NB4 (cell line): ENCODE data around the gene TMEM135.

ENCODE experiments used
- DNase-seq: peaks from one replicate; pipeline ENCODE4 v3.0.0; 2010; ENCODE audit warnings: low read depth
- H3K4me3 ChIP-seq: one replicate; pipeline ENCODE4 v1.5.1; 2011; ENCODE audit warnings: mild to moderate bottlenecking, low read depth, low read length, moderate library complexity
- MYC ChIP-seq: IDR thresholded peaks from 2 replicates; pipeline ENCODE4 v1.6.1; 2011; ENCODE audit warnings: low read depth, low read length
- POLR2A ChIP-seq: IDR thresholded peaks from 2 replicates; pipeline ENCODE4 v1.6.1; 2011; ENCODE audit warnings: mild to moderate bottlenecking; ENCODE audit not compliant: insufficient read length; ENCODE audit errors: extremely low read depth
- TF ChIP-seq, protein P1 (sequence below): IDR thresholded peaks from one replicate; pipeline ENCODE4 v1.5.1; 2012; ENCODE audit warnings: low read depth, low read length
- TF ChIP-seq, protein P2 (sequence below): IDR thresholded peaks from 2 replicates; pipeline ENCODE4 v1.6.1; 2011; ENCODE audit warnings: low read depth, low read length

TMEM135 gene

DNA sequence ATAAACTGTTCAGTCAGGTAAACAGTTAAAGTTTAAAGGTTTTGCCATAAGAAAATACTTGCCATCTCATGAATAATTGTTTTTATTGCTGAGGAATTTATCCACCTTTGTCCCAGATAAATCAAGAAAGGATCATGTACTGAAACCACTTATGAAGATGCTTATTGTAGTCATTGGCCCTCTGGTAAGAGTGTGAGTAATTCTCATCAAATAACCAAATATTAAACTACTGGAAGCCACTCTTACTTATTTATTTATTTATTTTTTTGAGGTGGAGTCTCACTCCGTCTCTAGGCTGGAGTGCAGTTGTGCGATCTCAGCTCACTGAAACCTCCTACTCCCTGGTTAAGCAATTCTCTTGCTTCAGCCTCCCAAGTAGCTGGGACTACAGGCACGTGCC lies 35.1 kb downstream of the TMEM135 start:
- TF ChIP-seq, protein P1, sequence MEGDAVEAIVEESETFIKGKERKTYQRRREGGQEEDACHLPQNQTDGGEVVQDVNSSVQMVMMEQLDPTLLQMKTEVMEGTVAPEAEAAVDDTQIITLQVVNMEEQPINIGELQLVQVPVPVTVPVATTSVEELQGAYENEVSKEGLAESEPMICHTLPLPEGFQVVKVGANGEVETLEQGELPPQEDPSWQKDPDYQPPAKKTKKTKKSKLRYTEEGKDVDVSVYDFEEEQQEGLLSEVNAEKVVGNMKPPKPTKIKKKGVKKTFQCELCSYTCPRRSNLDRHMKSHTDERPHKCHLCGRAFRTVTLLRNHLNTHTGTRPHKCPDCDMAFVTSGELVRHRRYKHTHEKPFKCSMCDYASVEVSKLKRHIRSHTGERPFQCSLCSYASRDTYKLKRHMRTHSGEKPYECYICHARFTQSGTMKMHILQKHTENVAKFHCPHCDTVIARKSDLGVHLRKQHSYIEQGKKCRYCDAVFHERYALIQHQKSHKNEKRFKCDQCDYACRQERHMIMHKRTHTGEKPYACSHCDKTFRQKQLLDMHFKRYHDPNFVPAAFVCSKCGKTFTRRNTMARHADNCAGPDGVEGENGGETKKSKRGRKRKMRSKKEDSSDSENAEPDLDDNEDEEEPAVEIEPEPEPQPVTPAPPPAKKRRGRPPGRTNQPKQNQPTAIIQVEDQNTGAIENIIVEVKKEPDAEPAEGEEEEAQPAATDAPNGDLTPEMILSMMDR: no peak
- TF ChIP-seq, protein P2, sequence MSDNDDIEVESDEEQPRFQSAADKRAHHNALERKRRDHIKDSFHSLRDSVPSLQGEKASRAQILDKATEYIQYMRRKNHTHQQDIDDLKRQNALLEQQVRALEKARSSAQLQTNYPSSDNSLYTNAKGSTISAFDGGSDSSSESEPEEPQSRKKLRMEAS: no peak
- TF ChIP-seq MYC: no peak
- no peak for TF ChIP-seq POLR2A
- no peak overlapping the region for H3K4me3 ChIP-seq
- DNase-seq: no peak

DNA sequence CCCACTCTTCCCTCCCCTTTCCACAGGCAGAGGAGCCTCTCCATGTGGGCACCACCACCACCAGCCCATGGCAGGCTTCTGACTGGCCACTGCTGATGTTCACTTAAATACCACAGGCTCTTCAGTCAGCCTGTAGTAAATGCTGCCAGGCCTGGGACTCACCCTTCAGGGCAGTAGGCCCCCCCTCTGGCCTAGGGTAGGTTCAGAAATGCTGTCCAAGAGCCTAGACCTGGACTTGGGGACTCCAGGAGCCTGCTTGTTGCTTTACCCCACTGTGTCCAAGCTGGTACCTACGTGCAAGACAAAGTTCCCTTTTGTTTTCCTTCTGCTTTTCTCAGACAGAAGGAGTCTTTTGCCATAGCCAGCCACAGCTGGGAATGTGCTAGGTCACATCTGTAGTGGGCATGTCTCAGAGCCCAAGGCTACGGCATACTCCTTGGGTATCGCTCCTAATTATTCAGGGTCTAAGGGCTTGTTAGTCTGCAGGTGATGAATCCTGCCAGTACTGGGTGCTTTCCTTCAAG lies 38.6 kb downstream of the TMEM135 start:
- H3K4me3 ChIP-seq: no peak overlapping the region
- TF ChIP-seq POLR2A: no peak
- TF ChIP-seq, protein P1: no peak
- TF ChIP-seq, protein P2: no peak
- no peak for TF ChIP-seq MYC
- no peak for DNase-seq

DNA sequence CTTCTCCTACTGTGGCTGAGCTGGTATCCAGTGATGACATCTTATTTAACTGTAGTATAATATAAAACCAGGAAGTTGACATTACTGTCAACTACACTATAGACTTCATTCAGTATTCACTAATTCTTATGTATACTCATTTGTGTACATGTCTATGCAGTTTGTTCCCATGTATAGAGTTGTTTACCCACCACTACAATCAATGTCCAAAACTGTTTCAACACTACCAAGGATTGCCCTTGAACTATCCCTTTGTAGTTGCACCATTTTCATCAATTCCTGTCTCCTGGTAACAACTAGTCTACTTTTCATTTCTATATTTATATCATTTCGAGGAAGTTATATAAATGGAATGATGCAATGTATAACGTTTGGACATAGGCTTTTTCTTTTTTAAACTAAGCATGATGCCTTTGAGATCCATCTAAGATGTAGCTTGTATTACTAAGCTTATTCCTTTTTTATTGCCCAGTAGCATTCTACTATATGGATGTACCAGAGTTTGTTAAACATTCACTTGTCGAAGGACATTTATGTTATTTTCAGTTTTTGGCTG lies 39.2 kb downstream of the TMEM135 start:
- no peak for DNase-seq
- H3K4me3 ChIP-seq: no peak overlapping the region
- TF ChIP-seq POLR2A: no peak
- no peak for TF ChIP-seq MYC

DNA sequence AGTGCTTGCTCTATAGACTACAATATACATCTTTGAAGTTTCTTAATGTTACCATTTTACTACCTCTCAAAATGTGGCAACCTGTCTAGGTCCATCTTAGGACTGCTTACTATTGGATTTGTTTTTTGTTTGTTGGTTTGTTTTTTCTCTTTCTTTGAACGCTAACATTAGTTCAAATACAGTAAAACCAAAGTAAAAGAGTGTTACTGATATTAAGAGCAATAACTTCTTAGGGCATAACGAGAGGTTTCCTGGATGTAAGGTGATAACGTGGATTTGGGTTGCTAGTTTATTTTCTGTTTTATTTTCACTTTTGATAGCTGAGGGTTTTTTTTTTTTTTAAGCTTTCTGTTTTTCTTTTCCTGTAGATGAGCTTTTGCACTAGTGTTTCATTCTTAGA lies 43.6 kb downstream of the TMEM135 start:
- DNase-seq: no peak
- H3K4me3 ChIP-seq: no peak overlapping the region
- TF ChIP-seq POLR2A (no peak), MYC (no peak)
- TF ChIP-seq, protein P1: no peak
- TF ChIP-seq, protein P2: no peak

DNA sequence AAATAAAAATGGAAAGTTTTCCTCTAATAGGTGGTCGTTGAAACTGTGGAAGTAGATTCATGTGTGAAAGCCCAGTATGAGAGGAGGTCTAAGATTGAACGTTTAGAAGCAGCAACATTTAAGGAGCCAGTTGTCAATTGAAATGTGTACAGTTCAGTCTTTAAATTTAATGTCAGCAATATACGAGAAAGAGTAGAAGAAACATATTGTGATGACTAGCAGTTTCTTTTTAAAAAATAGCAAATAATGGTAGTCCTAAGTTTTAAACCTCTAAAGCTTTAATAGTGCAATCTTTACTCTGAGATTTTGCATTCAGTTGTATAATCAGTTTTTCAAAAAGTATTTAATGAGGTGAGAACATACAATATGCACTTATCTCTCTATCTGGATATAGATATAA lies 44.9 kb downstream of the TMEM135 start:
- no peak for TF ChIP-seq MYC
- no peak for TF ChIP-seq POLR2A
- TF ChIP-seq, protein P1: no peak
- H3K4me3 ChIP-seq: no peak overlapping the region
- DNase-seq: no peak

DNA sequence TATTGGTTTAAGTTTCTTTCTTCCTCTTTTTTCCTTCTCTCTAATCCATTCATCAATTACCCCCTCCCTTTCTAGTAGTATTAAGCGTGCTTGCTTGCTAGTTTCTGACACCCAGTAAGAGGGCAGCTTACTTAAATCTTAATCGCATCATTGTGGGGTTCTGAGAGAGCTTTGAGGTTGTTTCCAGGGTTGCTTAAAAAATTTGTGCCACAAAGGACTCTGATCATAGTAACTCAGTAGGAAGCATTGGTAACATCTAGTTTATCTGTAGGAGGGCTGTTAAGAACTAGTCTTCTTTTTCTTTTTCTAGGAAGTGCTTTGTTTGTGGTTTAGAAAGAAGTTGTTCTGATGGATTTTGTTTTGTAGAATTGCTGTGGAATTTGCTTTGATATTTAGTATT lies 45.3 kb downstream of the TMEM135 start:
- no peak overlapping the region for H3K4me3 ChIP-seq
- TF ChIP-seq, protein P2: no peak
- TF ChIP-seq, protein P1: no peak
- TF ChIP-seq MYC (no peak), POLR2A (no peak)
- DNase-seq: no peak
